Measurements from ENCODE around the gene IKZF4. TPM values are rescaled to one million over a fixed set of nuclear protein-coding genes. Genes with fewer than 3 reads are reported as not detected.

Gene IKZF4
- total and polyA plus RNA-seq, 10 of the 15 experiments (the other 5 are each of a cell fraction or from before 2014, with no cell fraction given) = 0.74 to 5.5 (median 1.1) TPM

- TF ChIP-seq FOS (IDR thresholded peaks at IDR 0.05; ENCODE audit: borderline replicate concordance, extremely low read depth, insufficient read length) (peak; percentile 94), CEBPB (IDR thresholded peaks at IDR 0.05; ENCODE audit: borderline replicate concordance in 1 of 2, low read depth in 2 of 2, low read length in 2 of 2) (no peak), SMAD5 (IDR thresholded peaks at IDR 0.05; ENCODE audit: low read depth) (0 out of 2 replicates have a peak, but pooled peaks have one; percentile 11), CHD1 (IDR thresholded peaks at IDR 0.05; ENCODE audit: low read depth, low read length) (no peak), ZBTB4 (CRISPR knock-in tag; IDR thresholded peaks at IDR 0.05) (no peak), LARP7 (IDR thresholded peaks at IDR 0.05) (no peak), SPI1 (IDR thresholded peaks at IDR 0.05; ENCODE audit: borderline replicate concordance, insufficient read depth, low read depth, low read length) (no peak), BCL11A (IDR thresholded peaks at IDR 0.05; ENCODE audit: low read depth, low read length) (no peak), CREB1 (IDR thresholded peaks at IDR 0.05; ENCODE audit: low read depth) (peak; percentile 97), MTA2 (IDR thresholded peaks at IDR 0.05; ENCODE audit: low read depth) (no peak), CHD2 (IDR thresholded peaks at IDR 0.05; ENCODE audit: borderline replicate concordance, low read depth, low read length) (peak; percentile 99), ESRRA (IDR thresholded peaks at IDR 0.05; ENCODE audit: low read length) (no peak), TCF3 (IDR thresholded peaks at IDR 0.05; ENCODE audit: borderline replicate concordance, insufficient read depth, low read depth, low read length) (peak; percentile 67; the same call in 1 of the 2 replicates), PAX5 (IDR thresholded peaks at IDR 0.05; ENCODE audit: borderline replicate concordance, low read depth, low read length) (no peak), SMC3 (IDR thresholded peaks at IDR 0.05; ENCODE audit: borderline replicate concordance, low read length) (no peak)
- TF ChIP-seq, protein P1, sequence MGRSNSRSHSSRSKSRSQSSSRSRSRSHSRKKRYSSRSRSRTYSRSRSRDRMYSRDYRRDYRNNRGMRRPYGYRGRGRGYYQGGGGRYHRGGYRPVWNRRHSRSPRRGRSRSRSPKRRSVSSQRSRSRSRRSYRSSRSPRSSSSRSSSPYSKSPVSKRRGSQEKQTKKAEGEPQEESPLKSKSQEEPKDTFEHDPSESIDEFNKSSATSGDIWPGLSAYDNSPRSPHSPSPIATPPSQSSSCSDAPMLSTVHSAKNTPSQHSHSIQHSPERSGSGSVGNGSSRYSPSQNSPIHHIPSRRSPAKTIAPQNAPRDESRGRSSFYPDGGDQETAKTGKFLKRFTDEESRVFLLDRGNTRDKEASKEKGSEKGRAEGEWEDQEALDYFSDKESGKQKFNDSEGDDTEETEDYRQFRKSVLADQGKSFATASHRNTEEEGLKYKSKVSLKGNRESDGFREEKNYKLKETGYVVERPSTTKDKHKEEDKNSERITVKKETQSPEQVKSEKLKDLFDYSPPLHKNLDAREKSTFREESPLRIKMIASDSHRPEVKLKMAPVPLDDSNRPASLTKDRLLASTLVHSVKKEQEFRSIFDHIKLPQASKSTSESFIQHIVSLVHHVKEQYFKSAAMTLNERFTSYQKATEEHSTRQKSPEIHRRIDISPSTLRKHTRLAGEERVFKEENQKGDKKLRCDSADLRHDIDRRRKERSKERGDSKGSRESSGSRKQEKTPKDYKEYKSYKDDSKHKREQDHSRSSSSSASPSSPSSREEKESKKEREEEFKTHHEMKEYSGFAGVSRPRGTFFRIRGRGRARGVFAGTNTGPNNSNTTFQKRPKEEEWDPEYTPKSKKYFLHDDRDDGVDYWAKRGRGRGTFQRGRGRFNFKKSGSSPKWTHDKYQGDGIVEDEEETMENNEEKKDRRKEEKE (IDR thresholded peaks at IDR 0.05) = no peak
- TF ChIP-seq, protein P2, sequence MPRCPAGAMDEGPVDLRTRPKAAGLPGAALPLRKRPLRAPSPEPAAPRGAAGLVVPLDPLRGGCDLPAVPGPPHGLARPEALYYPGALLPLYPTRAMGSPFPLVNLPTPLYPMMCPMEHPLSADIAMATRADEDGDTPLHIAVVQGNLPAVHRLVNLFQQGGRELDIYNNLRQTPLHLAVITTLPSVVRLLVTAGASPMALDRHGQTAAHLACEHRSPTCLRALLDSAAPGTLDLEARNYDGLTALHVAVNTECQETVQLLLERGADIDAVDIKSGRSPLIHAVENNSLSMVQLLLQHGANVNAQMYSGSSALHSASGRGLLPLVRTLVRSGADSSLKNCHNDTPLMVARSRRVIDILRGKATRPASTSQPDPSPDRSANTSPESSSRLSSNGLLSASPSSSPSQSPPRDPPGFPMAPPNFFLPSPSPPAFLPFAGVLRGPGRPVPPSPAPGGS (IDR thresholded peaks at IDR 0.05; ENCODE audit: borderline replicate concordance, insufficient read depth, low read depth, low read length, poor library complexity, severe bottlenecking) = no peak
- TF ChIP-seq, protein P3, sequence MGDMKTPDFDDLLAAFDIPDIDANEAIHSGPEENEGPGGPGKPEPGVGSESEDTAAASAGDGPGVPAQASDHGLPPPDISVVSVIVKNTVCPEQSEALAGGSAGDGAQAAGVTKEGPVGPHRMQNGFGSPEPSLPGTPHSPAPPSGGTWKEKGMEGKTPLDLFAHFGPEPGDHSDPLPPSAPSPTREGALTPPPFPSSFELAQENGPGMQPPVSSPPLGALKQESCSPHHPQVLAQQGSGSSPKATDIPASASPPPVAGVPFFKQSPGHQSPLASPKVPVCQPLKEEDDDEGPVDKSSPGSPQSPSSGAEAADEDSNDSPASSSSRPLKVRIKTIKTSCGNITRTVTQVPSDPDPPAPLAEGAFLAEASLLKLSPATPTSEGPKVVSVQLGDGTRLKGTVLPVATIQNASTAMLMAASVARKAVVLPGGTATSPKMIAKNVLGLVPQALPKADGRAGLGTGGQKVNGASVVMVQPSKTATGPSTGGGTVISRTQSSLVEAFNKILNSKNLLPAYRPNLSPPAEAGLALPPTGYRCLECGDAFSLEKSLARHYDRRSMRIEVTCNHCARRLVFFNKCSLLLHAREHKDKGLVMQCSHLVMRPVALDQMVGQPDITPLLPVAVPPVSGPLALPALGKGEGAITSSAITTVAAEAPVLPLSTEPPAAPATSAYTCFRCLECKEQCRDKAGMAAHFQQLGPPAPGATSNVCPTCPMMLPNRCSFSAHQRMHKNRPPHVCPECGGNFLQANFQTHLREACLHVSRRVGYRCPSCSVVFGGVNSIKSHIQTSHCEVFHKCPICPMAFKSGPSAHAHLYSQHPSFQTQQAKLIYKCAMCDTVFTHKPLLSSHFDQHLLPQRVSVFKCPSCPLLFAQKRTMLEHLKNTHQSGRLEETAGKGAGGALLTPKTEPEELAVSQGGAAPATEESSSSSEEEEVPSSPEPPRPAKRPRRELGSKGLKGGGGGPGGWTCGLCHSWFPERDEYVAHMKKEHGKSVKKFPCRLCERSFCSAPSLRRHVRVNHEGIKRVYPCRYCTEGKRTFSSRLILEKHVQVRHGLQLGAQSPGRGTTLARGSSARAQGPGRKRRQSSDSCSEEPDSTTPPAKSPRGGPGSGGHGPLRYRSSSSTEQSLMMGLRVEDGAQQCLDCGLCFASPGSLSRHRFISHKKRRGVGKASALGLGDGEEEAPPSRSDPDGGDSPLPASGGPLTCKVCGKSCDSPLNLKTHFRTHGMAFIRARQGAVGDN (IDR thresholded peaks at IDR 0.05) = no peak
These were observed 47.1 kb upstream of the IKZF4 start, which contains the start of gene RAB5B (continued) for GRCh38 chr12:55973599-55974307.

All from GM12878 (cell line).